HepG2 (cell line): Measurements from ENCODE around the gene P4HB. TPM values are rescaled to one million over a fixed set of nuclear protein-coding genes. Genes with fewer than 3 reads are reported as not detected.

ENCODE experiments used
- BHLHE40 ChIP-seq: IDR thresholded peaks from 2 replicates; pipeline ENCODE4 v1.6.1; 2011; ENCODE audit warnings: low read length, improper control_type of control experiment
- CEBPB ChIP-seq: IDR thresholded peaks from 2 replicates; pipeline ENCODE4 v1.6.1; 2011; ENCODE audit warnings: low read depth, low read length, improper control_type of control experiment, borderline replicate concordance
- EED ChIP-seq: sonication (generic); formaldehyde crosslinking; IDR thresholded peaks from 2 replicates; pipeline ENCODE4 v1.5.0; 2020; ENCODE audit warnings: mild to moderate bottlenecking, missing genetic modification reagents
- FOXJ3 ChIP-seq: sonication (generic); formaldehyde crosslinking; IDR thresholded peaks from 2 replicates; pipeline ENCODE4 v1.4.0; 2020; ENCODE audit warnings: missing genetic modification reagents, mild to moderate bottlenecking, borderline replicate concordance
- HDAC6 ChIP-seq: fragments of 200-600 bp; sonication (generic); IDR thresholded peaks from 2 replicates; pipeline ENCODE4 v1.7.0; 2017; ENCODE audit warnings: mild to moderate bottlenecking, antibody characterized with exemption, low read length, low read depth
- HIVEP1 ChIP-seq: sonication (generic); formaldehyde crosslinking; IDR thresholded peaks from 2 replicates; pipeline ENCODE4 v1.4.0; 2020; ENCODE audit warnings: mild to moderate bottlenecking, missing genetic modification reagents
- NFATC3 ChIP-seq: sonication (generic); formaldehyde crosslinking; IDR thresholded peaks from 2 replicates; pipeline ENCODE4 v1.5.1; 2020; ENCODE audit warnings: mild to moderate bottlenecking, missing genetic modification reagents
- NFIC ChIP-seq: IDR thresholded peaks from 2 replicates; pipeline ENCODE4 v1.6.1; 2012; ENCODE audit warnings: mild to moderate bottlenecking, low read length, inconsistent platforms
- SALL1 ChIP-seq: sonication (generic); formaldehyde crosslinking; IDR thresholded peaks from 2 replicates; pipeline ENCODE4 v1.8.0; 2022; ENCODE audit warnings: mild to moderate bottlenecking, missing genetic modification reagents
- SNAI1 ChIP-seq: sonication (generic); formaldehyde crosslinking; IDR thresholded peaks from 2 replicates; pipeline ENCODE4 v1.5.0; 2020; ENCODE audit warnings: mild to moderate bottlenecking, missing genetic modification reagents, borderline replicate concordance
- TOPORS ChIP-seq: sonication (generic); formaldehyde crosslinking; IDR thresholded peaks from 2 replicates; pipeline ENCODE4 v1.8.0; 2023; ENCODE audit warnings: mild to moderate bottlenecking, missing genetic modification reagents
- ZNF572 ChIP-seq: sonication (generic); formaldehyde crosslinking; IDR thresholded peaks from 2 replicates; pipeline ENCODE4 v1.5.1; 2020; ENCODE audit warnings: mild to moderate bottlenecking, missing genetic modification reagents
- ZNF891 ChIP-seq: sonication (generic); formaldehyde crosslinking; IDR thresholded peaks from 2 replicates; pipeline ENCODE4 v1.5.0; 2020; ENCODE audit warnings: mild to moderate bottlenecking, missing genetic modification reagents
- polyA plus RNA-seq, 8 experiments: library from polyadenylated mRNA; depleted of rRNA in 3 of 8; stranded (reverse) in 7 of 8; unstranded in 1 of 8; fragments of >200 nt; fragmentation: Illumina TruSeq in 4 of 8; extraction: Trizol in 4 of 8; gene quantifications; 2 replicates each; pipeline versions ENCODE4 v1.2.1 to v1.2.3, GENCODE V29; 2011 to 2016; ENCODE audit warnings: low read depth in 4 of 8, missing spikeins in 1 of 8, mixed read lengths in 1 of 8; ENCODE audit not compliant: insufficient read depth in 1 of 8
- total RNA-seq, 5 experiments: library from RNA; depleted of rRNA; stranded (reverse); fragments of >200 nt; fragmentation: Illumina TruSeq; extraction: Trizol; gene quantifications; 2 replicates each; pipeline ENCODE4 v1.2.3, GENCODE V29; 2016; ENCODE audit warnings: low read depth in 1 of 5
- TF ChIP-seq, protein P1 (sequence below): sonication (generic); formaldehyde crosslinking; IDR thresholded peaks from 2 replicates; pipeline ENCODE4 v1.9.0; 2022; ENCODE audit warnings: missing genetic modification reagents, mild to moderate bottlenecking, borderline replicate concordance
- TF ChIP-seq, protein P2 (sequence below): sonication (generic); formaldehyde crosslinking; IDR thresholded peaks from 2 replicates; pipeline ENCODE4 v1.5.0; 2020; ENCODE audit warnings: missing genetic modification reagents
- TF ChIP-seq, protein P3 (sequence below): sonication (generic); formaldehyde crosslinking; IDR thresholded peaks from 2 replicates; pipeline ENCODE4 v1.8.0; 2022; ENCODE audit warnings: mild to moderate bottlenecking, missing genetic modification reagents
- TF ChIP-seq, protein P4 (sequence below), 2 experiments: sonication (generic) in 1 of 2; formaldehyde crosslinking in 1 of 2; IDR thresholded peaks; 2 replicates each; pipeline versions ENCODE4 v1.5.1 to v1.6.1; 2011 to 2020; ENCODE audit warnings: borderline replicate concordance in 1 of 2, low read depth in 1 of 2, low read length in 1 of 2, mild to moderate bottlenecking in 1 of 2, missing genetic modification reagents in 1 of 2, moderate library complexity in 1 of 2
- TF ChIP-seq, protein P5 (sequence below): sonication (generic); formaldehyde crosslinking; IDR thresholded peaks from 2 replicates; pipeline ENCODE4 v1.5.0; 2020; ENCODE audit warnings: missing genetic modification reagents, mild to moderate bottlenecking, borderline replicate concordance
- TF ChIP-seq, protein P6 (sequence below): sonication (generic); formaldehyde crosslinking; IDR thresholded peaks from 2 replicates; pipeline ENCODE4 v1.4.0; 2020; ENCODE audit warnings: mild to moderate bottlenecking, missing genetic modification reagents

Gene P4HB
- total and polyA plus RNA-seq, 2 of the 13 experiments (the other 11 are each of a cell fraction or from before 2014, with no cell fraction given), result 185 to 782 TPM

DNA sequence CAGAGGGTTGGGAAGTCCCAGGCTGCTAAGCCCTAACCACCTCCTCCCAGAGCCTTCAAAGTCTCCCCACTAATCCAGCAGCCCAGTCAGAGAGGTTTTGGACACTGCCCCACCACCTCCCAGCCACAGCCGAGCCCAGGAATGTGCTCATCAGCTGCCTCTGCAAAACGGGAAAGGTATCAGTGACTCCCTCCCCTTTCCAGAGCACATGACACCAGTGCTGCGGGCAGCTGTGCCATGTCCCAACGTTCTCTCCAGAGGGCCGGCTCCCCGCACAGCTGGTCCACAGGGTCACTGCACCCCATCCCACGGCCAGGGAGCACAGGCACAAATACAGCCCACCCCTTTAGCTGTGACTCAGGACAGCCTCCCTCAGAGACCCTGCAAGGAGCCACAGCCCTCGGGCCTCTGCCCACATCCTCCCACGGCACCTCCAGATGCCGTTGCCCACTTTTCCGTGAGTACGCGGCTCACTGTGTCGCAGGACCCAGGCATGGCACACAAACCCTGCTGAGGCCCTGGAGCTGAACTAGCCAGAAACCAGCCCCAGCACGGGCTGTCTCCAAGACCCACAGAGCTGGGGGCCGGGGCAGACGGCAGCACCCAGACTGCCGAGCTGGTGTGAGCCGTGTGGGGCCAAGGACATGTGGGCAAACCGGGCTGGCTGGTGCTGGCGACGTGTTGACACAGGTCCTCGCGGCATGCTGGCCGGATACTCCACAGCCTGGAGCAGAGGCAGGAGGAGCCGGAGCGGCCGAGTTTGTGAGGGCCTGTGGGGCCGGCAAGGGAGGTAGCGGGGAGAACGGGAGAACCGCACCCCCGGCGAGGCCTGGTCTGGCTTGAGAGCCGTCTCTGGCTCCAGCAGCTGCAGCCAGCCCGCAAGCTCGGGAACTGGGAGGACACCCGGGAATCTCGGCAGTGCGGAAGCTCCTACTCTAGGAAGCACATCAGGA lies 19.2 kb downstream of the P4HB start (continued):
- TF ChIP-seq CEBPB, result no peak
- TF ChIP-seq ZNF572 (CRISPR knock-in tag), result no peak
- TF ChIP-seq, protein P1, sequence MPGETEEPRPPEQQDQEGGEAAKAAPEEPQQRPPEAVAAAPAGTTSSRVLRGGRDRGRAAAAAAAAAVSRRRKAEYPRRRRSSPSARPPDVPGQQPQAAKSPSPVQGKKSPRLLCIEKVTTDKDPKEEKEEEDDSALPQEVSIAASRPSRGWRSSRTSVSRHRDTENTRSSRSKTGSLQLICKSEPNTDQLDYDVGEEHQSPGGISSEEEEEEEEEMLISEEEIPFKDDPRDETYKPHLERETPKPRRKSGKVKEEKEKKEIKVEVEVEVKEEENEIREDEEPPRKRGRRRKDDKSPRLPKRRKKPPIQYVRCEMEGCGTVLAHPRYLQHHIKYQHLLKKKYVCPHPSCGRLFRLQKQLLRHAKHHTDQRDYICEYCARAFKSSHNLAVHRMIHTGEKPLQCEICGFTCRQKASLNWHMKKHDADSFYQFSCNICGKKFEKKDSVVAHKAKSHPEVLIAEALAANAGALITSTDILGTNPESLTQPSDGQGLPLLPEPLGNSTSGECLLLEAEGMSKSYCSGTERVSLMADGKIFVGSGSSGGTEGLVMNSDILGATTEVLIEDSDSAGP (CRISPR knock-in tag), result peak; percentile 1; the same call in 1 of the 2 replicates
- no peak for TF ChIP-seq FOXJ3 (CRISPR knock-in tag)
- TF ChIP-seq SALL1 (CRISPR knock-in tag), result peak; percentile 41; the same call in 1 of the 2 replicates
- no peak for TF ChIP-seq HIVEP1 (CRISPR knock-in tag)
- TF ChIP-seq HDAC6, result no peak
- TF ChIP-seq, protein P2, sequence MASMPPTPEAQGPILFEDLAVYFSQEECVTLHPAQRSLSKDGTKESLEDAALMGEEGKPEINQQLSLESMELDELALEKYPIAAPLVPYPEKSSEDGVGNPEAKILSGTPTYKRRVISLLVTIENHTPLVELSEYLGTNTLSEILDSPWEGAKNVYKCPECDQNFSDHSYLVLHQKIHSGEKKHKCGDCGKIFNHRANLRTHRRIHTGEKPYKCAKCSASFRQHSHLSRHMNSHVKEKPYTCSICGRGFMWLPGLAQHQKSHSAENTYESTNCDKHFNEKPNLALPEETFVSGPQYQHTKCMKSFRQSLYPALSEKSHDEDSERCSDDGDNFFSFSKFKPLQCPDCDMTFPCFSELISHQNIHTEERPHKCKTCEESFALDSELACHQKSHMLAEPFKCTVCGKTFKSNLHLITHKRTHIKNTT (CRISPR knock-in tag), result no peak
- TF ChIP-seq, protein P3, sequence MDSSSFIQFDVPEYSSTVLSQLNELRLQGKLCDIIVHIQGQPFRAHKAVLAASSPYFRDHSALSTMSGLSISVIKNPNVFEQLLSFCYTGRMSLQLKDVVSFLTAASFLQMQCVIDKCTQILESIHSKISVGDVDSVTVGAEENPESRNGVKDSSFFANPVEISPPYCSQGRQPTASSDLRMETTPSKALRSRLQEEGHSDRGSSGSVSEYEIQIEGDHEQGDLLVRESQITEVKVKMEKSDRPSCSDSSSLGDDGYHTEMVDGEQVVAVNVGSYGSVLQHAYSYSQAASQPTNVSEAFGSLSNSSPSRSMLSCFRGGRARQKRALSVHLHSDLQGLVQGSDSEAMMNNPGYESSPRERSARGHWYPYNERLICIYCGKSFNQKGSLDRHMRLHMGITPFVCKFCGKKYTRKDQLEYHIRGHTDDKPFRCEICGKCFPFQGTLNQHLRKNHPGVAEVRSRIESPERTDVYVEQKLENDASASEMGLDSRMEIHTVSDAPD (CRISPR knock-in tag), result peak; percentile 78; the same call in 1 of the 2 replicates
- no peak for TF ChIP-seq NFIC
- no peak for TF ChIP-seq NFATC3 (CRISPR knock-in tag)
- TF ChIP-seq, protein P4, sequence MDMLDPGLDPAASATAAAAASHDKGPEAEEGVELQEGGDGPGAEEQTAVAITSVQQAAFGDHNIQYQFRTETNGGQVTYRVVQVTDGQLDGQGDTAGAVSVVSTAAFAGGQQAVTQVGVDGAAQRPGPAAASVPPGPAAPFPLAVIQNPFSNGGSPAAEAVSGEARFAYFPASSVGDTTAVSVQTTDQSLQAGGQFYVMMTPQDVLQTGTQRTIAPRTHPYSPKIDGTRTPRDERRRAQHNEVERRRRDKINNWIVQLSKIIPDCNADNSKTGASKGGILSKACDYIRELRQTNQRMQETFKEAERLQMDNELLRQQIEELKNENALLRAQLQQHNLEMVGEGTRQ (IDR thresholded peaks at IDR 0.05; ENCODE audit: low read depth, low read length), result no peak
- TF ChIP-seq, protein P4 (CRISPR knock-in tag; IDR thresholded peaks at IDR 0.05; ENCODE audit: borderline replicate concordance), result no peak
- 0 out of 2 replicates have a peak, but pooled peaks have one; percentile 8 for TF ChIP-seq BHLHE40
- 0 out of 2 replicates have a peak, but pooled peaks have one; percentile 42 for TF ChIP-seq EED
- TF ChIP-seq ZNF891 (CRISPR knock-in tag), result peak; percentile 66; the same call in 1 of the 2 replicates
- no peak for TF ChIP-seq SNAI1 (CRISPR knock-in tag)
- TF ChIP-seq, protein P5, sequence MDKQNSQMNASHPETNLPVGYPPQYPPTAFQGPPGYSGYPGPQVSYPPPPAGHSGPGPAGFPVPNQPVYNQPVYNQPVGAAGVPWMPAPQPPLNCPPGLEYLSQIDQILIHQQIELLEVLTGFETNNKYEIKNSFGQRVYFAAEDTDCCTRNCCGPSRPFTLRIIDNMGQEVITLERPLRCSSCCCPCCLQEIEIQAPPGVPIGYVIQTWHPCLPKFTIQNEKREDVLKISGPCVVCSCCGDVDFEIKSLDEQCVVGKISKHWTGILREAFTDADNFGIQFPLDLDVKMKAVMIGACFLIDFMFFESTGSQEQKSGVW (CRISPR knock-in tag), result no peak
- TF ChIP-seq TOPORS, result no peak
- TF ChIP-seq, protein P6, sequence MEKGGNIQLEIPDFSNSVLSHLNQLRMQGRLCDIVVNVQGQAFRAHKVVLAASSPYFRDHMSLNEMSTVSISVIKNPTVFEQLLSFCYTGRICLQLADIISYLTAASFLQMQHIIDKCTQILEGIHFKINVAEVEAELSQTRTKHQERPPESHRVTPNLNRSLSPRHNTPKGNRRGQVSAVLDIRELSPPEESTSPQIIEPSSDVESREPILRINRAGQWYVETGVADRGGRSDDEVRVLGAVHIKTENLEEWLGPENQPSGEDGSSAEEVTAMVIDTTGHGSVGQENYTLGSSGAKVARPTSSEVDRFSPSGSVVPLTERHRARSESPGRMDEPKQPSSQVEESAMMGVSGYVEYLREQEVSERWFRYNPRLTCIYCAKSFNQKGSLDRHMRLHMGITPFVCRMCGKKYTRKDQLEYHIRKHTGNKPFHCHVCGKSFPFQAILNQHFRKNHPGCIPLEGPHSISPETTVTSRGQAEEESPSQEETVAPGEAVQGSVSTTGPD, result peak; percentile 76
